Measurements from ENCODE around the gene AGBL3.

DNA sequence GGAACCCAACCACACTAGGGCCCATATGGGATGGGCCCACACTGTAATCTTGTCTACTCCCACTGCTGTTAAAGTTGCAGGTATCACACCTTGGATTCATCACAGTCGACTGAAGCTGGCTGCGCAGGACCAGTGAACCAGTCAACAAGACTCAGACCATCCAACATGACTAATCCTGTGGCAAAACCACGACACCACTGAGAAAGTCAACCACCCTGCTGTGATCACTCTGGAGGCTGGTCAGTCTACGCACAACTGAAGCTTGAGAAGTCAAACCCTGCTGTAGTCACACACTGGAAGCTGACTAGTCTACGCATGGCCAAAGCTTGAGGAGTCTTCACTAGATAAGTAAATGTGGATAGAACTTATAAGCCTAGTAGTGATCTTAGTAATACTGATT lies 193.8 kb downstream of the AGBL3 start:
- TF ChIP-seq, protein P1, sequence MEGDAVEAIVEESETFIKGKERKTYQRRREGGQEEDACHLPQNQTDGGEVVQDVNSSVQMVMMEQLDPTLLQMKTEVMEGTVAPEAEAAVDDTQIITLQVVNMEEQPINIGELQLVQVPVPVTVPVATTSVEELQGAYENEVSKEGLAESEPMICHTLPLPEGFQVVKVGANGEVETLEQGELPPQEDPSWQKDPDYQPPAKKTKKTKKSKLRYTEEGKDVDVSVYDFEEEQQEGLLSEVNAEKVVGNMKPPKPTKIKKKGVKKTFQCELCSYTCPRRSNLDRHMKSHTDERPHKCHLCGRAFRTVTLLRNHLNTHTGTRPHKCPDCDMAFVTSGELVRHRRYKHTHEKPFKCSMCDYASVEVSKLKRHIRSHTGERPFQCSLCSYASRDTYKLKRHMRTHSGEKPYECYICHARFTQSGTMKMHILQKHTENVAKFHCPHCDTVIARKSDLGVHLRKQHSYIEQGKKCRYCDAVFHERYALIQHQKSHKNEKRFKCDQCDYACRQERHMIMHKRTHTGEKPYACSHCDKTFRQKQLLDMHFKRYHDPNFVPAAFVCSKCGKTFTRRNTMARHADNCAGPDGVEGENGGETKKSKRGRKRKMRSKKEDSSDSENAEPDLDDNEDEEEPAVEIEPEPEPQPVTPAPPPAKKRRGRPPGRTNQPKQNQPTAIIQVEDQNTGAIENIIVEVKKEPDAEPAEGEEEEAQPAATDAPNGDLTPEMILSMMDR (IDR thresholded peaks at IDR 0.05; ENCODE audit: insufficient read depth, low read depth, low read length), result no peak
- no peak for TF ChIP-seq EZH2 (IDR thresholded peaks at IDR 0.05; ENCODE audit: insufficient read depth, low read length)

All from astrocyte (in vitro differentiated cells and primary cell).